Activated CD4-positive, alpha-beta T cell treated with anti-CD3 and anti-CD28 coated beads, Interleukin-2, Interleukin-6, amounts not matched to agents 100 ng/mL and 50 ng/mL, durations not matched to agents 16 hours and 8 hours (primary cell): Measurements from ENCODE around the gene LYSMD1.
A peak's percentile ranks its signal among the peaks of the same experiment; 100 is the strongest.
"Not testable (repeated sequence)": the region's sequence is repeated elsewhere in the genome, so short reads cannot be mapped to it uniquely, and the experiment has no call there.

Source experiments
- DNase-seq: peaks from one replicate; pipeline ENCODE4 v3.0.0-alpha.2; 2020

Gene LYSMD1, protein sequence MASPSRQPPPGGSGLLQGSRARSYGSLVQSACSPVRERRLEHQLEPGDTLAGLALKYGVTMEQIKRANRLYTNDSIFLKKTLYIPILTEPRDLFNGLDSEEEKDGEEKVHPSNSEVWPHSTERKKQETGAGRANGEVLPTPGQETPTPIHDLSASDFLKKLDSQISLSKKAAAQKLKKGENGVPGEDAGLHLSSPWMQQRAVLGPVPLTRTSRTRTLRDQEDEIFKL

DNA sequence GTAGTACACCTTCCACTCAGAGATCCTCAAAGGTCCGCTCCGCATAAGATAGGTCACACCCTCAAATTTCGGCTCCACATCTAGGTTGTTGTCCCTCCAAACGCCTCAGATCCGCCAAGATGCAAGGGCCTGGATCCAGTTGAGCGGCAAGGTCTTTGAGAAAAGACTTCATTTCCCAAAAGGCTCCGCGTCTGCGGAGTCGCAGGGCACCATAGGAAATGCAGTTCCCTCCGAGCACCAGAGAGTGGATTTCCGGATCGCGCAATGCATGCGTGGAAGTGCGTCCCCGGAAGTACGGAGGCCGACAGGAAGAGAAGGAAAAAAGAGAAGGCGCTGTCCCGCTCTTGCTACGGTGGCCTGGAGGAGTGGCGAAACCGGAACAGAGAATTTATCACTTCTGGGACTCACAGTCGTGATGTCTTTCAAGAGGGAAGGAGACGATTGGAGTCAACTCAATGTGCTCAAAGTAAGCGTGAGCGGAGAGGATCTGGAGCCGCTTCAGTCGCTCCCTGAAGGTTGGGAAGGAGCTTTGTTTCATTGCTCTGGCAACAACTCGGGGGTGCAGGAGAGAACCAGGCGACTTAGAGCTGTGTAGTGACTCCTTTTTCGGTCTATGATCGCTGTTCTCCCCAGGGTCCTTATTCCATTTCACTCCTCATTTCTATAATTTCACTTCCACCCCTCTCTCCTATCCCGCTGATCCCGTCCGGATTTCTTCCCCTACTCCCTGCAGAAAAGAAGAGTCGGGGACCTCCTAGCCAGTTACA is at the start of gene LYSMD1, which contains the start of gene SCNM1:
TSS of gene LYSMD1 (minus strand) at position 165 of the 767 bp plus-strand sequence. CDS start 644 bp downstream, outside the sequence.
TSS of gene SCNM1 (plus strand) at position 407 of the 767 bp plus-strand sequence. CDS start at position 416, 9 bp downstream.
- peak; percentile 98 for DNase-seq

DNA sequence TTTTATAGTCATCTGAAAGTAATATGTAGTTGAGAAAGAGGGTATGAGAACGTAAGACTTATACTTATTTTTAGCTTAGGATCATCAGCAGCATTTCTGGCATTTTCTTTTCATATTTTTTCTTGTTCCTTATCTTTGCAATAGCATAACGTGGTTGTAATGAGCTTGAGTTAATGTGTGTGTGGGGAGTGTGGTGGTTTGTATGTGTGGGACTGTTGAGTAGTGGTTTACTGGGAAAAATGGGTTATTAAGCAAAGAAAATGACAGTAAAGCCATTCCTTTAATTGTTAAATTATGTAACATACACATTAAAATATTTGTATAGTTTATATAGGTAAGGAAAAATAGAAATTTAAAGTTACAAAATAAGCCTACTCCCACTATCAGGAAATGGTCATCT is 47.9 kb upstream of the LYSMD1 start:
- no peak for DNase-seq

DNA sequence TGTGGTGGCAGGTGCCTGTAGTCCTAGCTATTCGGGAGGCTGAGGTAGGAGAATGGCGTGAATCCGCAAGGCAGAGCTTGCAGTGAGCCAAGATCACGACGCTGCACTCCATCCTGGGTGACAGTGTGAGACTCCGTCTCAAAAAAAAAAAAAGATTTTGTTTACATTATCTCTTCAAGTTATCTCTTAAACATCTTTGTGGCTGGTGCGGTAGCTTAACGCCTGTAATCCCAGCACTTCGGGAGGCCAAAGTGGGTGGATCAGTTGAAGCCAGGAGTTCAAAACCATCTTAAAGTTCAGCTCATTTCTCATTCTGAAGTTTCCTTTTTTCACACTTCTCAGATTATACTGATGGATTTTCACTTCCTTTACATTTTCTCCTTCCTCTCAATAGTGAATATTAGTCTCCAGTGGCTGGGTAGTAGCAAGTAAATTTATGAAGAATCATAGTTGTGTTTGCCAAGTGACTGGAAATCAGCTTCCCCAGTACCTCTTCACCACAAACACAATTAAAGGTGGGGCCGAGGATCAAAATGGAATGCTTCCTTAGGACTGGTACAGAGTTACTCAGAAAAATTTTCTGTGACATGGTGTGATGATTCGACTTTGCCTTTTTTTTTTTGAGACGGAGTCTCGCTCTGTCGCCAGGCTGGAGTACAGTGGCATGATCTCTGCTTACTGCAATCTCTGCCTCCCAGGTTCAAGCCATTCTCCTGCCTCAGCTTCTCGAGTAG is 46.4 kb upstream of the LYSMD1 start:
- DNase-seq = peak; percentile 23

DNA sequence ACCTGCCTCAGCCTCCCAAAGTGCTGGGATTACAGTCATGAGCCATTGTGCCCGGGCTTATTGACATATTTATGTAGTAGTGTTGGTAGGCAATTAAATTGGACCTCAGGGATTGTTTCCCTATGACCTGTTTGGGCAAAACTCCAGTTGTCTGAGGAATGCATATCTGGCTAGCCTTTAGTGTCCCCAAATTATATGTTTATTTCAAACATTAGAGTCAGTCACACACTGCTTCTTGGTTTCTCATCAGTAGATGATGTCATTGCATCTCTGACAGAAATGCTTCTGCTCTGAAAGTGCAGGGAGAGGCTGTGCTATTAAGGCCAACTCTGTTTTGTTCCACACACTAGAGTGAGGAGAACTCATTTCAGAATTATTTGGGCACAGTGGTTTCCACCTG is 45.1 kb upstream of the LYSMD1 start:
- DNase-seq = no peak

DNA sequence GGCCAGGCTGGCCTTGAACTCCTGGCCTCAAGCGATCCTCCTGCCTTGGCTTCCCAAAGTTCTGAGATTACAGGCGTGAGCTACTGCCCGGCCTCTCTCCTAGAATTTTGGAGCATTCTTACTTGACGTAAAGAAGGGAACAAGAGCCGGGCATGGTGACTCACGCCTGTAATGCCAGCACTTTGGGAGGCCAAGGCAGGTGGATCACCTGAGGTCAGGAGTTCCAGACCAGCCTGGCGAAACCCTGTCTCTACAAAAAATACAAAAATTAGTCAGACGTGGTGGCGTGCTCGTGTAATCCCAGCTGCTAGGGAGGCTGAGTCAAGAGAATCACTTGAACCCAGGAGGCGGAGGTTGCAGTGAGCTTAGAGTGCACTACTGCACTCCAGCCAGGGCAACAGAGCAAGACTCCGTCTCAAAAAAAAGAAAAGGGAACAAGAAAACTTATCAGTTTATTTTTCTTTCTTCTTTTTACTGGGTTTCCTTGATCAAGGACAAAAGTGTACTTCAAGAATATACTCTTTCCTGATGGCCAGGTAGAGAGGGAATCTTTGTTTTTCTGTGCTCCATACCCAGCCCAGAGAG is 39.8 kb upstream of the LYSMD1 start:
- DNase-seq = not testable (repeated sequence)

DNA sequence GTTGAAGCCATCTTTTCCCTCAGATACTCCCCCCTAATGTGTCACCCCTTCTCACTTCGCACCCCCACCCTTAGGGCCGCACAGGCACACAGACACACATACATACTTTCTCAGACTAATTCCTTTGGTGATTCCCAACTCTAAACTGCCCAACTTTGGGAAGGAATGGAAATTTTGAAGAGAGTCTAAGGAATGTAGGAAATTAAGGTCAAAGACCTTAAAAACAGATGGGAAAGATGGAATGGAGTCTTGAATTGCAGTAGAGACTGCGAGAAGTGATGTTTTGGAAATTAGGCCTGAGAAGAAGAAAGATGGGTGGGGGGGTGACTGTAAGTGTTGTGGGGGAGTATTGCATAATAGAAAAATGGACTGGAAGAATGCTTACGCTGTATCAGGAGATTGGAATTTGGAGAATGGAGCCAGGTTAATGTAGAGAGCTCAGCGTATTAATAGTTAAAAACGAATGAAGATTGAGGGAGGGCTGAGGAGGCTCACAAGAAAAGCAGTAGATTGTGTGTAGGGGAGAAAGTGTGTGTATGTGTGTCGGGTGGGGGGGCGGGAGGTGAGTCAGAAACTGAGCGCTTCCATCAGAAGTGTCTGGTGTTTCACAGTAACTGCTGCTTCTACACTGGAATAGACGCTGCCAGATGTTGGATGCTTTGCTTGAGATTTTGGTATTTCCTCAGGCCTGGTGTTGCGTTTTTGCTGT is 34.3 kb upstream of the LYSMD1 start:
- peak; percentile 40 for DNase-seq

DNA sequence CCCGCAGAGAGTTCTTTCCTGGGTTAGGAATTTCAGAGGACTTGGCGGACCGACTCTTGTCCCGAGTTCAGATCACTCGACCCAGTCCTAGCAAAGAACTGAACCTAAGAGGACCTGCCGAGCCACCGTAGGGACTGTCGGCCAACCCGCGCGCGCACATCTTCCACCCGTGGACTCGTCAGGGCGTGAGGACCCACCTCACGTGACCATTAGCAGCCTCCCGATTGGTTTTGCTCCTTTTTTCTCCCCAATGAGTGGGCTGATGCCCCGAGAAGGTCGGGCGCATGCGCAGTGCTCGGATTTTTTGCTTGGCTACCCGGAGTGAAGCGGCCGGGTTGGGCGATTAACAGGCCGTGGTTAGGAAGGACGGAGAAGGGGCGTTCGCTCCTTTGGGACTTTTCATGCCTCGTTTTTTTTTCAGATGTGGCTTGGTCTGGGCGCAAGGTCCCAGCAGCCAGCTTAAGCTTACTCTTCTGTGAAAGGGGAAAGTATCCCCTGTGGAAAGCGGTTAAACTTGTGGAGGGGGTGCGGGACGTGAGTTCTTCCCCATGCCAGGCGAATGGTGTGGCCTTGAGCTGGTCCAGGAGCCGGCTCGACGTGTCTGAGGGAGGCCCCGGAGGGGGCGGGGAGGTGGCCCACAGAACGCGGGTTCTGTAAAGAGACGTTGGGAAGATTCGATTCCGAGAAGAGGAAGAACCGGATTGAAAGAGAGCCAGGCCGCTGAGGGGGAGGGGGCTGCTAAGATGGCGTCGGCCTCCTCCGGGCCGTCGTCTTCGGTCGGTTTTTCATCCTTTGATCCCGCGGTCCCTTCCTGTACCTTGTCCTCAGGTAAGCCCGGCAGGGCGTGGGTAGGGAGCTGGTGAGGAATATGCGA is 32.8 kb upstream of the LYSMD1 start, which contains the start of gene PIP5K1A:
TSS of gene PIP5K1A (plus strand) at position 299 of the 874 bp plus-strand sequence. CDS start at position 744, 445 bp downstream.
- DNase-seq = peak; percentile 99

DNA sequence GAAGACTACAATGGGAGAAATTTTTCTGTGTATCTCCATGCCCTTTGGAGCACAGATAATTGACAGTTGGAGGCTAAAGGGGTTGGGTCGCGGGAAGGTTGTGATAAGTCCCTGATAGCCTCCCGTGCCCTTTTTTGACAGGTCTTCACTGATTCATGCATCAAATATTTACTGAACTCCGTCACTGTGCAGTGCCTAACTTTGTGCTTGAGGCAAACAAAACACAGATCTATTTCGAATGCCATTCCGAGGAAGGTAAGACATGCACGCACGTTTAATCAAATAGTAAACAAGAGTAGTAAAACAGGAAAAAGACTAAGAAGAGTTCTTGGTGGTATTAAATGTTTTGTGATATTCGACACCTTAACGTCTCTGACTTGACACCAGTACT is 32.2 kb upstream of the LYSMD1 start:
- no peak for DNase-seq

DNA sequence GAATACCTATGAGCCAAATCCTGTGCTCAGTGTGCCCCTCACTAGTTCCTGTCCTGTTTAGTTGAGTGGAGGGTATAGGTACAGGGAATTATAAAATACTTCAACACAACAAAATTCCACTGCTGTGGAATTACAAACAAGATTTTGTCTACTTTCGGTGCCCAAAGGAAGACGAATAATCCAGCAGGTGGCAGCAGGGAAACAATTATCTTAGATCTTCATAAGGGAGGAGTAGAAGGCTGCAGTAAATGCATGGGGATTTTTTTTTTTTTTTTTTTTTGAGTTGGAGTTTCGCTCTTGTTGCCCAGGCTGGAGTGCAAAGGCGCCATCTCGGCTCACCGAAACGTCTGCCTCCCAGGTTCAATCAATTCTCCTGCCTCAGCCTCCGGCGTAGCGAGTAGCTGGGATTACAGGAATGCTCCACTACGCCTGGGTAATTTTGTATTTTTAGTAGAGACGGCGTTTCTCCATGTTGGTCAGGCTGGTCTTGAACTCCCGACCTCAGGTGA is 30.6 kb upstream of the LYSMD1 start:
- peak; percentile 74 for DNase-seq

DNA sequence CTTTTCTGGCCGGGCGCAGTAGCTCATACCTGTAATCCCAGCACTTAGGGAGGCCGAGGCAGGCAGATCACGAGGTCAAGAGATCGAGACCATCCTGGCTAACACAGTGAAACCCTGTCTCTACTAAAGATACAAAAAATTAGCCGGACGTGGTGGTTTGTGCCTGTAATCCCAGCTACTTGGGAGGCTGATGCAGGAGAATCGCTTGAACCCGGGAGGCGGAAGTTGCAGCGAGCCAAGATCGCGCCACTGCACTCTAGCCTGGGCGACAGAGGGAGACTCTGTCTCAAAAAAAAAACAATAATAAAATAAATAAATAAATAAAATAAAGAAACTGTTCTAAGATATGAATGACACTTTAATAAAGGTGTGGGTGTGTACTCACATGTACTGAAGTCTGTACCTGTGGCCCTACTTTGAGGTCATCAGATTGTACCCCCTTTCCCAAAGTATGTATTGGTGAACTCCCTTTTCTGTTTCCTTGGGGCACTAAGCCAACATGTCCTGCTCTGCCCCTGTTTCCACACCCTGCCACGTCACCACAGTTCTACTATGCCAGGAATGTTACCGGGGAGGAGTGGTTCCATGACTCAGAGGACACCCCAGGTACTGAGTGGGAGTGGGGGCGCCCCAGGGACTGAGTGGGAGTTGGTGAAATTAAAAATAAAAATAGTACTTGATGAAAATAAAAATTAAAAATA is 29.3 kb upstream of the LYSMD1 start:
- not testable (repeated sequence) for DNase-seq

DNA sequence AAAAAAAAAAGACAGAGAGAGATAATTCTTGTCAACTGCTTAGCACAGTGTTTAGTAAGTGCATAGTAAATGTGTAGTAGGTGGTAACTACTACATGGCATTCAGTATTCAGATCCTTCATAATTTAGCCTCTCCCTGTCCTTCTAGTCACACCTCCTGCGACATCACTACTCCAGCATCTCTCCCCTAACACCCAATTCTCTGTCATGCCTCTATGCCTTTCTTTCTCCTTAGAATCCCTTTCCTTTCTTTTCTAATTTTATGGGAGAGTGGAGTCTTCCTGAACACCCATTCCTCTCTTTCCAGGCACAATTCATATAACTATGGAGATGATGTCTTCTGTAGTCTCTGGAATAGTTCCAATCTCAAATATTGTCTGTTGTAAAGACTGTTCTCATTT is 28.2 kb upstream of the LYSMD1 start:
- no peak for DNase-seq

DNA sequence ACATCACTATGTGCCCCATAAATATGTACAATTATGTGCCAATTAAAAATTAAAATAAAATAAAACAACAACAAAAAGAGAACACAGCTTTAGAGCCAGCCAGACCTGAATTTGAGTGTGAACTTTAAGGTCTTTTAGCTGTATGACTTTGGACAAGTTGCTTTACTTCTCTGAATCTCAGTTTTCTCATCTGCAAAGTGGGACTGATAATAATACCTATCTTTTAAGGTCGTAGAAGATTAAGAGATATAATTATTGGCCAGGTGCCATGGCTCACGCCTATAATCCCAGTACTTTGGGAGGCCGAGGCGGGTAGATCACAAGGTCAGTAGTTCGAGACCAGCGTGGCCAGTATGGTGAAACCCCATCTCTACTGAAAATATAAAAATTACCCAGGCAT is 27.6 kb upstream of the LYSMD1 start:
- no peak for DNase-seq

DNA sequence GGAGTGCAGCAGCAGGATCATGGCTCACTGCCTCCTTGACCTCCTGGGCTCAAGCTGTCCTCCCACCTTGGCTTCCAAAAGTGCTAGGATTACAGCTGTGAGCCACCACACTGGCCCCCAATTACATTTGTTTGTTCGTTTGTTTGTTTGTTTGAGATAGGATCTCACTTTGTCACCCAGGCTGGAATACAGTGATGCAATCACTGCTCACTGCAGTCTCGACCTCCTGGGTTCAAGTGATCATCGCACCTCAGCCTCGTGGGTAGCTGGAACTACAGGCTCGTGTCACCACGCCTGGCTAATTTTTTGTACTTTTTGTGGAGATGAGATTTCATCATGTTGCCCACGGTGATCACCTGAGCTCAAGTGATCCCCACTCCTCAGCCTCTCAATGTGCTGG is 26.3 kb upstream of the LYSMD1 start:
- DNase-seq = no peak

DNA sequence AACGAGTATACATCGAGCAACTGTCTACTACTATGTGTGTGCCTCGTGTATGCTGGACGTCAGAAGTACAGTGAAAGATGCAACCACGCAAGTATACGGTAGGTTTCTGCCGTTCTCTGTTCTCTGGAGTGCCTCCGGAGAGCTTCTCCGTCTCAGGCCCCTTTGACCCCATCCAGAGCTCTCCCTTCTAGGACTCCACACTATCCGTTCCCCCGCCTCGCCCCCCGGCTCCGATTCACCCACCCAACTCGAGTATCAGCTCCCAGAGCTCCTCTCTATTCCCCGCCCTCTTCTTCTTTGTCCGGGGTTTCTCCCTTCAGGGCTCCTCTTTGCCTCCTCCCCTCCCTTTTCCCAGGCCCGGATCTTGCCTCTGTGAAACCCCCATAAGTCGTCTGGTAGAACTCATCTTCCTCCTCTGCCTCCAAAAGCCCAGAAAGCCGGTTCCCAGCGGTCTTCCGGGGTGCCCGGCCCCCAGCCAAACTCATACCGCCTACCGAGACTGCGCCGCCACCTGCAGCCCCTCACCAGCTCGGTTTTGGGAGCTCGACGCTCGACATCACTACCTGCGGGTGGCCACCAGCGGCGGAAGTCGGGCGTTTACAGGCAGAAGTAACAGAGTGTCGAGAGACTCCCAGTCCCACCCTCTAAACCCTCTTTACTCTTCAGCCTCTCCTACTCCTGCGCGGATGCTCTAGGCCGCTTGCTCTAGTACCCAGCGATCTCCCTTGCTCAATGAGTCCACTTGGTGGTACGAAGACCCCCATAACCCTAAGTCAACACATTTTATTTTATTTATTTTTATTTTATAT is 24.1 kb upstream of the LYSMD1 start, which contains the start of gene VPS72:
TSS of gene VPS72 (minus strand) at position 561 of the 809 bp plus-strand sequence. CDS start at position 485, 76 bp downstream.
- peak; percentile 92 for DNase-seq

DNA sequence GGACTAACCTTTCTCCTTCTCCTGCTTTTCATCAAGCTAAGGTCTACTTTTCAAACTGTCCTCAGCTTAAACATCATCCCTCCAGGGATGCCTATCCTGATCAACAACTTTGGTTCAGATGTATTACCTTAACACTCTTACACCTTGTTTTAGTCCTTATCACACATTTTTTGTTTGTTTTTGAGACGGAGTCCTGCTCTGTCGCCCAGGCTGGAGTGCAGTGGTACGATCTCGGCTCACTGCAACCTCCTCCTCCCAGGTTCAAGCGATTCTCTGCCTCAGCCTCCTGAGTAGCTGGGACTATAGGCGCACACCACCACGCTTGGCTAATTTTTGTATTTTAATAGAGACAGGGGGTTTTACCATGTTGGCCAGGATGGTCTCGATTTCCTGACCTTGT is 23.0 kb upstream of the LYSMD1 start:
- not testable (repeated sequence) for DNase-seq

DNA sequence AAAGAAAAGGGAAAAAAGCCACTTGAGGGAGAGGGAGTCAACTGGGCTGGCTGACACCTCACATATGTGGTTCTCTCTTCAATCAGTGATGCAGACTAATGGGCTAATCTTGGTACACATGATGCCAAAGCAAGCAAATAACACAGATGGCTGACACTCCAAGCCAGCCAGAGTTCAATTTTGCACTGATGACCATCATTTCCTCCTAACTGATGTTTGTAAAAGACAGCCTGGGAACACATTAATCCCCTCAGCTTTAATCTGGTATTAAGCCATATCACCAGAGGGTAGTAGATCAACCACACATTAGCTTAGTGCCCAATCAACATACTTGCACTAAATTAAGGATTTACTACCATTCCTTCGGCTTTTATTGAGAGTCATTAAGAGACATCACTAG is 21.5 kb upstream of the LYSMD1 start:
- no peak for DNase-seq

DNA sequence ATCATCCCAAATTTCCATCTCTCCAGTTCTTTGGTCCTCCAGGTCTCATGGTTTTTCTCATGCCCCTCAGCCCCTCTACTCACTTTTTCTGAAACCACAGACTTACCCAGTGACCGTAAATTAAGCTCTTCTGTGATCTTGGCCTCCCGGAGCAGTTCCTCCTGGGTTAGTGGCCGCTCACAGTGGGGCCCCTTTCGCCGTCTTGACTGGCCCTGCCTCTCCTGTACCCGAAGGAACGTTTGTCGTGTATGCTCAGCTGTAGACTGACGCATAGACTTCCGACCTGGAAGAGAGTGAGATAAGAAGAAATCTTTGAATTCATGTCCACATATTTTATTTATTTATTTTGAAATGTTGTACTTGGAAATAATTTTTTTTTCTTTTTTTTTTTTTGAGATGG is 18.5 kb upstream of the LYSMD1 start:
- no peak for DNase-seq

DNA sequence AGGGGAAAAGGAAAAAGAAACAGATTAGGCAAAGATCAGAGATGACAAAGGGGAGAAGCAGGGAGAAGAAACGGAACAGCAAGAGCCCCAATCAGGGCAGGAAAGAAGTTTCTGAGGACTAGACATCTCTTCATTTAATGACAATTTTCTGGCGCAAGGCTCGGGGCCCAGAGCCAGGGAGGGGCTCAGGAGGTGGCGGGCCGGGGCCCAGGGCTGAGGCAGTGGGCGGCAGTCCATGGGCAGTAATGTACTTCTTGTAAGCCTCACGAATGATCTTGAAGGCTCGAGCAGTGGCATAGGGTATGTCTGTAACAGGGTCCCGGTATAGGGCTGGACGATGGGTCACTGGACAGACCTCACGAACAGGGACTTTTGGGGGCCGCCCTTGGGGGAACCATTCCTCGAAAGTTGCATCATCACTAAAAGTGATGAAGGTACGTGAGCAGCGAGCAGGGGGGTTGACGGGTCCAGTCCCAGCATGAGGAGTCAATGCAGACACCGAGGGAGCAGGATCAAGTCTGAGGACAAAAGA is 10.9 kb upstream of the LYSMD1 start:
- DNase-seq = no peak

DNA sequence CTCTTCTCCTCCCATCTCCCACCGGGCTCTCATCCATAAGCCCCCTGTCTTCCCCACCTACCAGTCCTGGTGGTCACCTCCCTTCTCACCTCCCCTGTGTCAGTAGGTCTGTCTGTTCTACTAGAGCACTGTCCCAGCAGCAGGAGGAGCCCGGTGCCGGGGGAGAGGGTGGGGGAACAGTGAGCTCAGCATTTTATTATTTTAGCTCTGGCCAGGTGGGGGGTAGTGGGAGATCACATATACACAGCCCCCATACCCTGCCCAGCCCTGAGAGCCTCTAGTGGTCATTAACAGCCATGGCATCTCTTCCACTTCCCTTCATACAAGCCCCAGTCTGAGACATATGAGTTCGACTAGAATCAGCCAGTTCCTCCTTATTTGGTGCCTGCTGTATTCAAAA is 10.2 kb upstream of the LYSMD1 start, which contains the start of gene TMOD4:
TSS of gene TMOD4 (minus strand) at position 119 of the 400 bp plus-strand sequence. CDS start 1,106 bp downstream, outside the sequence.
- DNase-seq = no peak
